K562 (cell line): ENCODE data around the gene ZMIZ1. TPM values are rescaled to one million over a fixed set of nuclear protein-coding genes. Genes with fewer than 3 reads are reported as not detected.

Source experiments
- ARID4B ChIP-seq: sonication (generic); formaldehyde crosslinking; IDR thresholded peaks from 2 replicates; pipeline ENCODE4 v1.8.0; 2022; ENCODE audit warnings: mild to moderate bottlenecking, missing genetic modification reagents
- CBX5 ChIP-seq: IDR thresholded peaks from 2 replicates; pipeline ENCODE4 v1.6.1; 2014; ENCODE audit warnings: low read depth, borderline replicate concordance
- MCM3 ChIP-seq: fragments of 450-650 bp; IDR thresholded peaks from 2 replicates; pipeline ENCODE4 v1.6.1; 2016
- PATZ1 ChIP-seq: fragments of 250-450 bp; sonication (Bioruptor Pico); IDR thresholded peaks from 2 replicates; pipeline ENCODE4 v1.5.0; 2020; ENCODE audit warnings: mild to moderate bottlenecking, borderline replicate concordance
- PRDM10 ChIP-seq: fragments of 450-650 bp; IDR thresholded peaks from 2 replicates; pipeline ENCODE4 v1.6.1; 2018; ENCODE audit not compliant: partially characterized antibody
- TBP ChIP-seq: optimal IDR thresholded peaks from 2 replicates; pipeline ENCODE3; 2011; ENCODE audit warnings: low read depth, low read length, improper control_type of control experiment
- USF2 ChIP-seq: sonication (generic); formaldehyde crosslinking; IDR thresholded peaks from 2 replicates; pipeline ENCODE4 v1.5.0; 2020; ENCODE audit warnings: missing genetic modification reagents
- ZMIZ1 ChIP-seq, 2 experiments: fragments of 150-350 bp in 1 of 2; IDR thresholded peaks; 2 replicates each; pipeline ENCODE4 v1.6.1; 2012 to 2016; ENCODE audit warnings: low read depth in 2 of 2, low read length in 2 of 2, mild to moderate bottlenecking in 1 of 2, moderate library complexity in 1 of 2
- ZNF165 ChIP-seq: fragments of 250-450 bp; sonication (Bioruptor Pico); IDR thresholded peaks from 2 replicates; pipeline ENCODE4 v1.4.0; 2020; ENCODE audit warnings: borderline replicate concordance
- ZNF699 ChIP-seq: fragments of 250-450 bp; sonication (Bioruptor Pico); IDR thresholded peaks from 2 replicates; pipeline ENCODE4 v1.8.0; 2021; ENCODE audit warnings: mild to moderate bottlenecking, moderate library complexity; ENCODE audit not compliant: insufficient replicate concordance
- polyA plus RNA-seq, 8 experiments: library from polyadenylated mRNA; depleted of rRNA in 4 of 8; stranded (reverse) in 5 of 8; unstranded in 3 of 8; fragments of >200 nt; fragmentation: Nextera tagmentation in 2 of 8; fragmentation: Illumina TruSeq in 1 of 8; extraction: Ambion mirVana in 2 of 8; extraction: Trizol in 1 of 8; gene quantifications; 2 replicates each; pipeline versions ENCODE4 v1.2.1 to v1.2.3, GENCODE V29; 2011 to 2014; ENCODE audit warnings: inconsistent platforms in 1 of 8, missing spikeins in 1 of 8
- total RNA-seq, 7 experiments: library from RNA; depleted of rRNA in 6 of 7; stranded (reverse); fragments of >200 nt in 6 of 7; fragmentation: Illumina TruSeq in 2 of 7; extraction: Trizol in 2 of 7; gene quantifications; 2 replicates each; pipeline versions ENCODE4 v1.2.1 to v1.2.3, GENCODE V29; 2011 to 2021; ENCODE audit warnings: low replicate concordance in 1 of 7

The ZMIZ1 gene
- total and polyA plus RNA-seq, 9 of the 15 experiments (the other 6 are each of a cell fraction or from before 2014, with no cell fraction given): 1.0 to 37.3 (median 4.3) TPM

GRCh38 chr10:79180414-79181221, 111.9 kb downstream of the ZMIZ1 start (continued):
- TF ChIP-seq PATZ1 (CRISPR knock-in tag) (no peak), MCM3 (no peak), TBP (no peak), PRDM10 (peak; percentile 76), ZNF699 (no peak), ZNF165 (CRISPR knock-in tag) (no peak), CBX5 (no peak), USF2 (CRISPR knock-in tag) (no peak), ZMIZ1 (IDR thresholded peaks at IDR 0.05; ENCODE audit: low read depth in 2 of 2, low read length in 2 of 2) (no peak), ARID4B (0 out of 2 replicates have a peak, but pooled peaks have one; percentile 38)
